IMR-90 (cell line): Measurements from ENCODE around the gene CPSF4L. TPM values are rescaled to one million over a fixed set of nuclear protein-coding genes. Genes with fewer than 3 reads are reported as not detected.
A peak's percentile ranks its signal among the peaks of the same experiment; 100 is the strongest.

Experiments
- ATAC-seq: fragments of 200-7000 bp; cut with Tn5 transposase; 2 replicates; pipeline ENCODE4 v1.9.1; 2020; ENCODE audit warnings: low read depth, mild to moderate bottlenecking, moderate library complexity
- BruUV-seq: library from RNA; stranded (reverse); fragments of 400-500 nt; replicated peaks from 2 replicates; lab custom pipeline; 2021; lab: Mats Ljungman, UMichigan
- CTCF ChIA-PET: fragments of 300-600 bp; formaldehyde crosslinking; extraction: SDS; loops from one replicate; lab custom pipeline; 2021; ENCODE audit warnings: antibody characterized with exemption; lab: Yijun Ruan, JAX
- POLR2A ChIA-PET: fragments of 300-600 bp; sonication (Branson Sonifier 250); formaldehyde crosslinking; loops from one replicate; lab custom pipeline; 2022; ENCODE audit warnings: antibody characterized with exemption; ENCODE audit not compliant: unreplicated experiment; lab: Charles Lee
- DNase-seq: peaks from one replicate; pipeline ENCODE4 v3.0.0; 2013
- H2AFZ ChIP-seq: replicated peaks from 2 replicates; pipeline ENCODE3; 2013; ENCODE audit warnings: low read length, mild to moderate bottlenecking; ENCODE audit not compliant: poor library complexity
- H2AK5ac ChIP-seq: 2 replicates; pipeline ENCODE4 v1.6.1; 2013; ENCODE audit warnings: low read depth, low read length, inconsistent platforms
- H2AK9ac ChIP-seq: replicated peaks from 2 replicates; pipeline ENCODE3; 2013; ENCODE audit warnings: mild to moderate bottlenecking, low read depth, low read length, moderate library complexity; ENCODE audit not compliant: poor library complexity
- H2BK120ac ChIP-seq: 2 replicates; pipeline ENCODE4 v1.6.1; 2013; ENCODE audit warnings: low read depth, low read length, inconsistent platforms
- H2BK15ac ChIP-seq: 3 replicates; pipeline ENCODE4 v1.6.1; 2013; ENCODE audit warnings: low read depth, low read length, inconsistent platforms
- H2BK20ac ChIP-seq: 2 replicates; pipeline ENCODE4 v1.6.1; 2013; ENCODE audit warnings: low read depth, mild to moderate bottlenecking, inconsistent platforms, low read length, moderate library complexity
- H2BK5ac ChIP-seq: 2 replicates; pipeline ENCODE4 v1.6.1; 2013; ENCODE audit warnings: mild to moderate bottlenecking, low read depth, low read length, inconsistent platforms; ENCODE audit not compliant: poor library complexity, severe bottlenecking
- H3K14ac ChIP-seq: replicated peaks from 2 replicates; pipeline ENCODE4 v1.6.1; 2013; ENCODE audit warnings: low read depth, low read length, inconsistent platforms
- H3K18ac ChIP-seq: 2 replicates; pipeline ENCODE4 v1.6.1; 2013; ENCODE audit warnings: low read depth, low read length, control low read depth
- H3K23ac ChIP-seq: 2 replicates; pipeline ENCODE4 v1.6.1; 2013; ENCODE audit warnings: low read depth, low read length, inconsistent platforms
- H3K27ac ChIP-seq: 2 replicates; pipeline ENCODE4 v1.5.1; 2013; ENCODE audit warnings: mild to moderate bottlenecking, control low read depth, low read length; ENCODE audit not compliant: insufficient read depth
- H3K27me3 ChIP-seq: 2 replicates; pipeline ENCODE4 v1.6.1; 2013; ENCODE audit warnings: low read length; ENCODE audit not compliant: control insufficient read depth, insufficient read depth
- H3K36me3 ChIP-seq: 2 replicates; pipeline ENCODE4 v1.6.1; 2013; ENCODE audit warnings: low read length, mixed read lengths; ENCODE audit not compliant: control insufficient read depth, insufficient read depth
- H3K4ac ChIP-seq: 2 replicates; pipeline ENCODE4 v1.6.1; 2013; ENCODE audit warnings: low read depth, low read length, inconsistent platforms
- H3K4me1 ChIP-seq: 2 replicates; pipeline ENCODE4 v1.6.1; 2013; ENCODE audit warnings: low read length, mixed read lengths; ENCODE audit not compliant: control insufficient read depth, insufficient read depth
- H3K4me2 ChIP-seq: 2 replicates; pipeline ENCODE4 v1.6.1; 2013; ENCODE audit warnings: low read depth, mild to moderate bottlenecking, control low read depth, low read length, moderate library complexity
- H3K4me3 ChIP-seq: 2 replicates; pipeline ENCODE4 v1.5.1; 2013; ENCODE audit warnings: low read depth, mild to moderate bottlenecking, control low read depth, low read length, moderate library complexity; ENCODE audit not compliant: insufficient read depth
- H3K56ac ChIP-seq: 2 replicates; pipeline ENCODE4 v1.6.1; 2013; ENCODE audit warnings: low read length, inconsistent platforms; ENCODE audit not compliant: insufficient read depth; ENCODE audit errors: extremely low read depth
- H3K79me1 ChIP-seq, 2 experiments: 2 replicates each; pipeline ENCODE4 v1.6.1; 2013; ENCODE audit warnings: low read length in 2 of 2, inconsistent platforms in 1 of 2, low read depth in 1 of 2
- H3K9ac ChIP-seq: 2 replicates; pipeline ENCODE4 v1.6.1; 2013; ENCODE audit warnings: low read depth, low read length, control low read depth
- H3K9me1 ChIP-seq: 2 replicates; pipeline ENCODE4 v1.6.1; 2013; ENCODE audit warnings: low read length, inconsistent platforms; ENCODE audit not compliant: insufficient read depth
- H3K9me3 ChIP-seq: 2 replicates; pipeline ENCODE4 v1.6.1; 2013; ENCODE audit warnings: low read length; ENCODE audit not compliant: control insufficient read depth, insufficient read depth
- H4K20me1 ChIP-seq: 2 replicates; pipeline ENCODE4 v1.6.1; 2013; ENCODE audit warnings: low read length, inconsistent platforms; ENCODE audit not compliant: insufficient read depth
- H4K5ac ChIP-seq: 2 replicates; pipeline ENCODE4 v1.6.1; 2013; ENCODE audit warnings: mild to moderate bottlenecking, low read depth, low read length, control low read depth
- H4K8ac ChIP-seq, 2 experiments: 2 replicates each; pipeline ENCODE4 v1.6.1; 2013; ENCODE audit warnings: low read depth in 2 of 2, low read length in 2 of 2, control low read depth in 1 of 2, inconsistent platforms in 1 of 2
- H4K91ac ChIP-seq: 2 replicates; pipeline ENCODE4 v1.6.1; 2013; ENCODE audit warnings: low read depth, low read length, inconsistent platforms; ENCODE audit not compliant: insufficient read depth
- BHLHE40 ChIP-seq: fragments of 150-350 bp; IDR thresholded peaks from 2 replicates; pipeline ENCODE4 v1.6.1; 2016; ENCODE audit warnings: mild to moderate bottlenecking, low read depth, low read length
- CEBPB ChIP-seq: IDR thresholded peaks from 2 replicates; pipeline ENCODE4 v1.6.1; 2012; ENCODE audit warnings: low read depth, low read length, improper control_type of control experiment
- CHD1 ChIP-seq: IDR thresholded peaks from 2 replicates; pipeline ENCODE4 v1.6.1; 2012; ENCODE audit warnings: low read depth, low read length, improper control_type of control experiment
- MAFK ChIP-seq: IDR thresholded peaks from 2 replicates; pipeline ENCODE4 v1.6.1; 2012; ENCODE audit warnings: low read depth, low read length, improper control_type of control experiment
- MAZ ChIP-seq: IDR thresholded peaks from 2 replicates; pipeline ENCODE4 v1.6.1; 2012; ENCODE audit warnings: low read depth, mild to moderate bottlenecking, low read length, improper control_type of control experiment, moderate library complexity, borderline replicate concordance
- MXI1 ChIP-seq: IDR thresholded peaks from 2 replicates; pipeline ENCODE4 v1.6.1; 2012; ENCODE audit warnings: low read depth, mild to moderate bottlenecking, low read length, moderate library complexity, borderline replicate concordance
- NFE2L2 ChIP-seq: fragments of 150-350 bp; IDR thresholded peaks from 2 replicates; pipeline ENCODE4 v1.6.1; 2016; ENCODE audit warnings: low read depth, mild to moderate bottlenecking, low read length
- POLR2A ChIP-seq: IDR thresholded peaks from 2 replicates; pipeline ENCODE4 v1.6.1; 2012; ENCODE audit warnings: mild to moderate bottlenecking, low read depth, low read length
- RAD21 ChIP-seq: IDR thresholded peaks from 2 replicates; pipeline ENCODE4 v1.6.1; 2012; ENCODE audit warnings: low read length, improper control_type of control experiment
- RCOR1 ChIP-seq: IDR thresholded peaks from 2 replicates; pipeline ENCODE4 v1.6.1; 2012; ENCODE audit warnings: mild to moderate bottlenecking, low read length, improper control_type of control experiment; ENCODE audit not compliant: insufficient replicate concordance
- RFX5 ChIP-seq: IDR thresholded peaks from 2 replicates; pipeline ENCODE4 v1.8.0; 2012; ENCODE audit warnings: low read depth, mild to moderate bottlenecking, low read length, moderate library complexity
- SMC3 ChIP-seq: fragments of 150-350 bp; IDR thresholded peaks from 2 replicates; pipeline ENCODE4 v1.6.1; 2016; ENCODE audit warnings: low read depth, mild to moderate bottlenecking, antibody characterized with exemption, low read length, moderate library complexity
- WGBS, 2 experiments: methylation state at CpG; one replicate each; pipeline versions ENCODE4 v1.1.5 to v1.1.7; 2013; ENCODE audit warnings: missing lambda C conversion rate in 2 of 2; ENCODE audit not compliant: insufficient read length in 1 of 2; ENCODE audit errors: extremely low coverage in 2 of 2; 5-methylcytosine and 5-hydroxymethylcytosine counted together
- dilution Hi-C: fragments of 300-500 bp; cut with HindIII; formaldehyde crosslinking; loops from one replicate; pipeline ENCODE4 v1.14.3; 2018; ENCODE audit warnings: low sequenced_read_pairs; ENCODE audit not compliant: unreplicated experiment
- in situ Hi-C: fragments of 300-500 bp; cut with MboI; formaldehyde crosslinking; loops from 3 replicates; pipeline ENCODE4 v1.14.3; 2019; ENCODE audit warnings: low sequenced_read_pairs, inconsistent platforms, mixed read lengths
- intact Hi-C: fragments of 100-400 bp; cut with micrococcal nuclease; formaldehyde crosslinking; loops from 2 replicates; pipeline ENCODE4 v1.10.0; 2022
- polyA plus RNA-seq, 3 experiments: library from polyadenylated mRNA; depleted of rRNA; stranded (reverse); fragments of >200 nt; gene quantifications; 2 replicates each; pipeline ENCODE4 v1.2.3, GENCODE V29; 2012; ENCODE audit warnings: low replicate concordance in 1 of 3
- total RNA-seq: library from RNA; depleted of rRNA; stranded (reverse); fragments of >200 nt; gene quantifications from 2 replicates; pipeline ENCODE4 v1.2.3, GENCODE V29; 2012
- TF ChIP-seq, protein P1 (sequence below): fragments of 150-350 bp; IDR thresholded peaks from 2 replicates; pipeline ENCODE4 v1.6.1; 2017; ENCODE audit warnings: mild to moderate bottlenecking, antibody characterized with exemption, low read length, low read depth
- TF ChIP-seq, protein P2 (sequence below): conservative IDR thresholded peaks from 2 replicates; pipeline ENCODE4 v1.5.1; 2012; ENCODE audit warnings: mild to moderate bottlenecking, low read depth, low read length, improper control_type of control experiment
- TF ChIP-seq, protein P3 (sequence below): fragments of 150-350 bp; IDR thresholded peaks from 2 replicates; pipeline ENCODE4 v1.6.1; 2016; ENCODE audit warnings: low read depth, mild to moderate bottlenecking, low read length, moderate library complexity, borderline replicate concordance

The CPSF4L gene
- total and polyA plus RNA-seq, 2 of the 4 experiments (the other 2 are of a cell fraction): not detected

DNA sequence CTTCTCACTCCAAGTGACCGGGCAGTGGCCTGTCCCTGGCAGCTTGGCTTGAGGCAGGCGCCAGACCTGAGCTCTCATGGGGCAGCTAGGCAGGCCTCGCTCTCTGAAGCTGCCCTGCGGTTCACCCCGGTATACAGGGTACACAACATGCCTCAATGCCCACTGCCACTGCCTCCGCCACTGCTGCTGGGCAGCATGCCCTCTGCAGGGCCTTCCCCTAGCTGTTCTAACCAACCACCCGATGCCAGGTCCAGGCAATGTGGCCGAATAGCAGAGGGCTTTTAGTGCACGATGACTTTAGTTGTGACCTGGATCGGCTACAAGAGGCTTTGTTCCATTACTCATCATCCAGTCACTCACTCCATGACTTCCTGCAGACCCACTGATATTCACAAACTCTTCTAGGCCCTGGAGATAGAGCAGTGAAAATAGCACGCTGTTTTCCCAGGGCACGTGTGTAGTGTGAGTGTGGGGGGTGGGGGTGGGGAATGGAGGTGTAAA, 30.4 kb upstream of the CPSF4L start:
- H2AFZ ChIP-seq: peak overlapping the region; percentile 76
- H4K5ac ChIP-seq: peak overlapping the region; percentile 19
- H2BK20ac ChIP-seq: peak overlapping the region; percentile 94
- no peak overlapping the region for H3K4me3 ChIP-seq
- H4K91ac ChIP-seq: peak overlapping the region; percentile 99
- intact Hi-C loops (loop anchor here (2.0 kb wide), 1 partner anchor 15 kb away; no protein-coding TSS in a partner anchor), in situ Hi-C loops (no loop called here), dilution Hi-C loops (no loop called here)
- ChIA-PET CTCF (no interaction called here), POLR2A (interaction anchor here (1.0 kb wide), 1 partner anchor 50 kb away, joined by 4 read pairs; no protein-coding TSS in a partner anchor)
- peak overlapping the region; percentile 99 for H2AK9ac ChIP-seq
- ATAC-seq (peak; percentile 24), DNase-seq (peak; percentile 83)
- H3K4ac ChIP-seq: peak overlapping the region; percentile 98
- peaks cover 32 to 85% of the 10 kb centered on the region in 2 experiments for H3K79me1 ChIP-seq
- no peaks in the 10 kb centered on the region for H3K9me3 ChIP-seq
- no peaks in the 10 kb centered on the region for H3K27me3 ChIP-seq
- peak overlapping the region; percentile 28 for H3K18ac ChIP-seq
- H3K4me2 ChIP-seq: peak overlapping the region; percentile 19
- H3K14ac ChIP-seq: peak overlapping the region; percentile 89
- peak overlapping the region; percentile 99 for H2AK5ac ChIP-seq
- H3K23ac ChIP-seq: peak overlapping the region; percentile 80
- BruUV-seq: no TSS peak
- peaks cover 37% of the 10 kb centered on the region for H3K9me1 ChIP-seq
- H3K56ac ChIP-seq: peak overlapping the region; percentile 69
- peak overlapping the region; percentile 94 for H2BK5ac ChIP-seq
- no peaks in the 10 kb centered on the region for H3K36me3 ChIP-seq
- peak overlapping the region; percentile 66 for H3K27ac ChIP-seq
- H2BK15ac ChIP-seq: peak overlapping the region; percentile 67; the same call in 2 of the 3 replicates
- peak overlapping the region; percentile 80 to 95 for H4K8ac ChIP-seq
- H4K20me1 ChIP-seq: peaks cover 62% of the 10 kb centered on the region
- WGBS, 2 experiments: 81% methylated on average over 3 of the region's 12 CpGs; no CpG with 5 or more reads in 1 of the 2 experiments
- H3K4me1 ChIP-seq: peaks cover 42% of the 10 kb centered on the region
- peak overlapping the region; percentile 4; the same call in 1 of the 2 replicates for H3K9ac ChIP-seq
- peak overlapping the region; percentile 93 for H2BK120ac ChIP-seq
- TF ChIP-seq RCOR1: no peak
- 0 out of 2 replicates have a peak, but pooled peaks have one; percentile 52 for TF ChIP-seq MXI1
- TF ChIP-seq, protein P1, sequence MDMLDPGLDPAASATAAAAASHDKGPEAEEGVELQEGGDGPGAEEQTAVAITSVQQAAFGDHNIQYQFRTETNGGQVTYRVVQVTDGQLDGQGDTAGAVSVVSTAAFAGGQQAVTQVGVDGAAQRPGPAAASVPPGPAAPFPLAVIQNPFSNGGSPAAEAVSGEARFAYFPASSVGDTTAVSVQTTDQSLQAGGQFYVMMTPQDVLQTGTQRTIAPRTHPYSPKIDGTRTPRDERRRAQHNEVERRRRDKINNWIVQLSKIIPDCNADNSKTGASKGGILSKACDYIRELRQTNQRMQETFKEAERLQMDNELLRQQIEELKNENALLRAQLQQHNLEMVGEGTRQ: peak; percentile 29; the same call in 1 of the 2 replicates
- TF ChIP-seq, protein P2, sequence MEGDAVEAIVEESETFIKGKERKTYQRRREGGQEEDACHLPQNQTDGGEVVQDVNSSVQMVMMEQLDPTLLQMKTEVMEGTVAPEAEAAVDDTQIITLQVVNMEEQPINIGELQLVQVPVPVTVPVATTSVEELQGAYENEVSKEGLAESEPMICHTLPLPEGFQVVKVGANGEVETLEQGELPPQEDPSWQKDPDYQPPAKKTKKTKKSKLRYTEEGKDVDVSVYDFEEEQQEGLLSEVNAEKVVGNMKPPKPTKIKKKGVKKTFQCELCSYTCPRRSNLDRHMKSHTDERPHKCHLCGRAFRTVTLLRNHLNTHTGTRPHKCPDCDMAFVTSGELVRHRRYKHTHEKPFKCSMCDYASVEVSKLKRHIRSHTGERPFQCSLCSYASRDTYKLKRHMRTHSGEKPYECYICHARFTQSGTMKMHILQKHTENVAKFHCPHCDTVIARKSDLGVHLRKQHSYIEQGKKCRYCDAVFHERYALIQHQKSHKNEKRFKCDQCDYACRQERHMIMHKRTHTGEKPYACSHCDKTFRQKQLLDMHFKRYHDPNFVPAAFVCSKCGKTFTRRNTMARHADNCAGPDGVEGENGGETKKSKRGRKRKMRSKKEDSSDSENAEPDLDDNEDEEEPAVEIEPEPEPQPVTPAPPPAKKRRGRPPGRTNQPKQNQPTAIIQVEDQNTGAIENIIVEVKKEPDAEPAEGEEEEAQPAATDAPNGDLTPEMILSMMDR: no peak
- TF ChIP-seq CEBPB: no peak
- no peak for TF ChIP-seq RFX5
- TF ChIP-seq RAD21: no peak; the same call in 1 of the 2 replicates
- no peak for TF ChIP-seq MAFK
- TF ChIP-seq SMC3: no peak
- no peak for TF ChIP-seq CHD1
- peak; percentile 29; the same call in 1 of the 2 replicates for TF ChIP-seq POLR2A
- TF ChIP-seq MAZ: 0 out of 2 replicates have a peak, but pooled peaks have one; percentile 27
- no peak for TF ChIP-seq NFE2L2
- TF ChIP-seq, protein P3, sequence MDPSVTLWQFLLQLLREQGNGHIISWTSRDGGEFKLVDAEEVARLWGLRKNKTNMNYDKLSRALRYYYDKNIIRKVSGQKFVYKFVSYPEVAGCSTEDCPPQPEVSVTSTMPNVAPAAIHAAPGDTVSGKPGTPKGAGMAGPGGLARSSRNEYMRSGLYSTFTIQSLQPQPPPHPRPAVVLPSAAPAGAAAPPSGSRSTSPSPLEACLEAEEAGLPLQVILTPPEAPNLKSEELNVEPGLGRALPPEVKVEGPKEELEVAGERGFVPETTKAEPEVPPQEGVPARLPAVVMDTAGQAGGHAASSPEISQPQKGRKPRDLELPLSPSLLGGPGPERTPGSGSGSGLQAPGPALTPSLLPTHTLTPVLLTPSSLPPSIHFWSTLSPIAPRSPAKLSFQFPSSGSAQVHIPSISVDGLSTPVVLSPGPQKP: no peak
- TF ChIP-seq BHLHE40: peak; percentile 91
